ENCODE results near the gene MKNK1. TPM values are rescaled to one million over a fixed set of nuclear protein-coding genes. Genes with fewer than 3 reads are reported as not detected.

Gene MKNK1
- polyA plus RNA-seq, 4 donors, result 16.9 to 43.3 (median 29.4) TPM

DNA sequence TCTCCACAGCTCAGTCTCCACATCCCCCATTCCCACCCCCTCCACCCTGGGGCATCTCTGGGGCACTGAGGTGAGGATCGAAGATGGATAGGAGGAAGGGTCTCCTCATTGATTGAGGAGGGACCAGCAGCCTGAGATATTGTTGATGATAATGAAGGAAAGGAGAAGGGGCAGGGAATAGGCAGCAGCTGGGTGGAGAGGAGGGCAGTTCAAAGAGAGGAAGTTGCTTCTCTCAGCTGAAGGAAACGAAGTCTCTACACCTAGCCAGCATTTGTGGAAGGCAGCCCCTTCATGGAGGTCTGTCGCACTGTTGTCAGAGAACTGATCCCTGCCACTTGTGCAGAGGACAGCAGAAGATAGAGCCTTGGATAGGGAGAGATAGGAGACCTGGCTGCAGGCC, 58.3 kb downstream of the MKNK1 start:
- no peak for DNase-seq (ENCODE audit: low read depth in 4 of 4, low spot score in 2 of 4)

DNA sequence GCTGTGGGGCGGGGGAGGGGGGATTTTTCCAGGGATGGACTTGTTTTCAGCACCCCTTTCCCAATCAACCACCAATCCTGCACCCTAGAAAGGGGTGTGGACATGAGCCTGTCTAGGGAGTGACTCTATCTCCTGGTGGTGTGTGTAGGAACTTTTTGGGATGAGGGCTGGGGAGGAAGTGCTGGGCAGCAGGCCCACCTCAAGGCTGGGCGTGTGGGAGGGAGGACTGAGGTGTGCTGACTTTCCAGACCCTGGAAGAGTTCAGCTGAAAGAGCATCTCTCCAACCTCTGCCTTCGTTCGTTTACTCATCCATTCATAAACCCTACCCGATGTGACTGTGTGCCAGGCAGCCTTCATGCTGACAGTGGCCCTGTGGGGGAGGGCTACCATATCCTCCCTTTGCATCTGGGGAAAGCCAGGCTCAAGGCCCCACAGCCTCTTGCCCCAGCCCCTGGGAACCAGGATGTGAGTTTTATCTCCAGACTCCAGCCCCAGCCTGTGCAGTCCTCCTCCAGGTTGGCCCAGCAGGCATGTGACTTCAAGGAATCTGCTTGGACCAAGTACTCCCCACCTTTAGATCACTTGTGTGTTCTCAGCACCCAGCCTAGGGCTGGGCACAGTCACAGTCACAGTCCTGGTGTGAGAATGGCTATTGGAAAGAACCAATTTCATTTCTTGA, 59.4 kb downstream of the MKNK1 start:
- DNase-seq (ENCODE audit: low read depth in 4 of 4, low spot score in 2 of 4), result no peak

DNA sequence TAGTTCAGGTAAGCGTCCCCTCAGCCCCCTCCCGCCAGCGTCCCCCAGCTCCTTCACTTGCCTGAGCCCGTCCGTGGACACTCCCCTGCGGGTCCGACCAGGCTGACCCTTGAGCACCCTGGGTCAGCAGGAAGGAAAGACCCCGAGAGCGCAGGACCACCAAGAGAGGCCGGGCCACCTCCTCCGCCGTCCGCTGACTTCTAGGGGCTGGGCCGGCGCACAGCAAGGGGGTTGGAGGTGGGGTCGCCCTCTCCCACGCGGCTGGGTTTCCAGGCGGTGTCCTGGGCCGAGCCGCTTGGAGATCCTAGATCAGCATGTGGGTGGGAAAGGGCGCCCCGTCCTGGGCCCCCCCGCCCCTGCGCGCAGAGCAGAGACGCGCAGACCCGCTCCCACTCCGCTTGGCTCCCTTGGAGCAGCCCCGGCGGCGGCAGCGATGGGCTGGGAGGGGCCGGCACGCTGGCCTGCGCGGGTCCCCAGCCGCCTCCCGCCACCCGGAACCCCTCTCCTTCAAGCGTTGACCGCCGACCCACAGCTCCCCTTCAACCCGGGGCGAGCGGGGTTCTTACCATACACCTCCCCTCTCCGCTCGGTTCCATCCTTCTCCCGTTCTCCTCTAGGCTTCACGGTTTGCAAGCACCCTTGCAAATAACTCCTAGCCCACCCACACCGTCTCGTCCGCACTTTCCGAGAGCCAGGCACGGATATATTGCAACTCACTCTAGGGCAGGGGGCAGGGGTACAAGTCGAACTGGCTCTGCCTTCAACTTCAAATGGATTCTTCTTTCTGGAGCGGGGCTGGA, 60.1 kb downstream of the MKNK1 start:
- no peak for DNase-seq (ENCODE audit: low read depth in 4 of 4, low spot score in 2 of 4)

DNA sequence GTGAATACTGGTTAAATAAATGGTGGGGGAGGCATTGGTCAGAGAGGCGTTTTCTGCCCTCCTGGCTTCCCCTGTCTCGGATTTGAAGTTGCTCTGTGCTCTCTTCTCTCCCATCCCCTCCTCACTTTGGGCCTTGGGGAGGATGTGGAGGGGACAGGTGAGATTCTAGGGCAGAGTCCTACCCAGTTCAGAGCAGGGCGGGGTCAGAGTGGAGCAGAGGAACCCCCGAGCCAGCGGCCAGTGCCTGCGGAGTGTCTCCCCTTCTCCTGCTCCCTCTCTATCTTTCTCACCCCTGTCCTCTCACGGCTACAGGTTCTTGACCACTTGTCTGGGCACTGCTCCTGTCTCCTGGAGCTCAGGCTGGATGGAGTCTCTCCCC, 60.7 kb downstream of the MKNK1 start:
- no peak for DNase-seq (ENCODE audit: low read depth in 4 of 4, low spot score in 2 of 4)

DNA sequence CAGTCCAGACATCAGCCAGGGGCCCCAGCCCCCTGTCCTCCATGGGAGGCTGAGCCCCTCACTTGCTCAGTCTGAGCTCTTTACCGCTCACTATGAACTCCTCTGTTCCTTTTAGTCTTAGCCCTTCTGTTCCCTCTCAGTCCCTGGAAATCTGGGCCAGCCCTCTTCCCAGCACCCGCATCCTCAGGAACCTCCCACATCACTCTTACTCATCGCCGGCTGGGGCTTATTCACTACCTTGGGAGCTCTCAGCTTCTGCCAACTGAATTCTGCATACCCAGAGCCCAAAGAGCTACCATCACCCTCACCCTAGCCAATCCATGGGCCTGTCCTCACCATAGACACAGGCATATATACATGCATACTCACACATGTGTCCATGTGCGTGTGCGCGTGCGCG, 64.1 kb downstream of the MKNK1 start:
- no peak for DNase-seq (ENCODE audit: low read depth in 4 of 4, low spot score in 2 of 4)

DNA sequence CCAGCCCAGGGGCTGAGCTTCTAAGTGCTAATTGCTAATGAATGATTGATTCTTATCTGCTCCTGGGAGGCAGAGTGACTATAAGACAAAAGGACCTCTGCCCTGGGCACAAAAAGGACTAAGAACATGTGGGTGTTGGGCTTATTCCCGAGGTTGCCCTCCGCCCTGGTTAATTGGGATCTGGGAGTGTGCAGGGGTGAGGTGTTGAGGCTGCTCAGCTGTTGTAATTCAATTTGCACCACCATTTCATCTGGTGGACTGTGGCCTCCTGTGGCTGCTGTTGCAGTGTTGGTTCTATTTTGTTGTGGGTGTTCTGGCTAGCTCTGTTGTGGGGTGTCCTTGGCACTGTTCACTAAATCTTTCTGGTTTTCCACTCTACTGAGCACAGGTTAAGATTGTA, 65.9 kb downstream of the MKNK1 start:
- no peak for DNase-seq (ENCODE audit: low read depth in 4 of 4, low spot score in 2 of 4)

DNA sequence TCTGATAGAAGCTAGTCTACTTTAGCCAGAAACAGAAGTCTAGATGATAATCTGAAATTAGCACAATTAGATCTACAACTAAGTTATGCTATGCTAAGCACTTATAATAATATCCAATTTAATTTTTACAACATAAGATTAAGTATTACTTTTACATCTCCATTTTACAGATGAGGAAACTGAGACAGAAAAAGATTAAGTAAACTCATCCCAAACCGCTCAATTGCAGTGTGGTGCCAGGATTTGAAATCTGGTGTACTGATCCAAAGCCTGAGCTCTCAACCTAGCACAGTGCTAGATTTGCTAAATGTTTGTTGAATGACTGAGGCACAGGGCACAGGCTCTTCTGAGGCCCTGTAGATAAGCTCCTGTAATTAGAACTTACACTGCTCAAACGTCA, 66.4 kb downstream of the MKNK1 start:
- no peak for DNase-seq (ENCODE audit: low read depth in 4 of 4, low spot score in 2 of 4)

DNA sequence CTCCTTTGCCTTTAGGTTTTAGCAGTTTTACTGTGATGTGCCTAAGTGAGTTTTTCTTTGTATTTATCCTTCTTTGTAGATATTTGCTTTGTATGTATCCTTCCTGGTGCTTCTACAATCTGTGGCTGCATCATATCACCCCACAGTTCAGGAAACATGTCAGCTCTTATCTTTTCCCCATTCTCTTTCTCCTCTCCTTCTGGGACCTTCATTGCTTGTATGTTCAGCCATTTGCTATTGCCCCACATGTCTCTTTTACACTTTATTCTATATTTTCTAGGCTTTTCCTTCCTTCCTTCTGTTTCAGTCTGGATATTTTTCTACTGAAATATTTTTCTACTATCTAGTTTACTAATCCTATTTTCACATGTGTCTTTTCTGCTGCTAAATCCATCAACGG, 67.5 kb downstream of the MKNK1 start:
- no peak for DNase-seq (ENCODE audit: low read depth in 4 of 4, low spot score in 2 of 4)

DNA sequence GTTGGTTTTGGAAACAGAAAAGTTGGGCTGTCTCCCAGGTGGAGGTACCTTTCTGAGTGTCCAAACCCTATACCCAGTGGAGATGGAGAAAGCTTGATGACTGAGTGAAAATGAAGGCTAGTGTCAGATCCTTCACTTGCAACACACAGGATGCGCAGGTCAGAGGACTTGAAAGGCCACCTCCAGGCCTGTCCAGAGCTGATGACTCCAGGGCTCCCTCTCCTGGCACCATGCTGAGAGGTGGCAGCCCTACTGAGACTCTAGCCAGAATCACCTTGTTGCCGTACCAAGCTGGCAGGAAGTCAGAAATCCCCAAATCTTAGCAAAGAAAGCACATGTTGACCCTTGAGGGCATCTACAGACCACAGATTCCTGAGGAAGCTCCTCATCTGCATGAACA, 69.0 kb downstream of the MKNK1 start:
- DNase-seq (ENCODE audit: low read depth in 4 of 4, low spot score in 2 of 4), result no peak

DNA sequence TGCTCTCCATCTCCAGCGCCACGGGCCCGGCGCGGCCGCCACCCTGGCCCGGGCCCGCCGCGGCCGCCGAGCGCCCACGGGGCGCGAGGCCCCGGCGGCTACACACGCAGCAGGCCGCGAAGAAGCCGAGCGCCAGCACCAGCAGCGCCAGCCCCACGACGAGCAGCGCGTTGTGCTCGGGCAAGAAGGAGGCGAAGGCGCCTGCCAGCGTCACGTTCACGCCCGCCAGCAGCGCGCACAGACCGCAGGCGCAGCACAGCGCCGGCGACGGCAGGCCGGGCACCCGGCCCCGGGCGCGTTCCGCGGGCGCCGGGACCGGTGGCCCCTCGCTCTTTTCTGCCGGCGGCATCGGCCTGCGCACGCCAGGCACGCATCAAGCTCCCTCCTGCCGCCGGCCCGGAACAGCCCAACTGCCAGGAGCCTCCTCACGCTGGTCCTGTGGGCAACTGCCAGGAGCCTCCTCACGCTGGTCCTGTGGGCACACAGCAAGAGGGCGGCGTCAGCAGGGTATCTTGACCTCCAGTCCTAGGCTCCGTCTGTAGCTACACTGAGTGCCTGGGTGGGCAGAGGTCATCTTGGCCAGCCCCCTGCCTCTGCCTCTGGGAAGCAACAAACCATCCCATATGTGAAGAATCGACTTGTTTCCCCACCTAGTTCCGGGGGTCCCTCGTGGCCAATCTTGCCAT, 70.7 kb downstream of the MKNK1 start:
- DNase-seq (ENCODE audit: low read depth in 4 of 4, low spot score in 2 of 4), result no peak

DNA sequence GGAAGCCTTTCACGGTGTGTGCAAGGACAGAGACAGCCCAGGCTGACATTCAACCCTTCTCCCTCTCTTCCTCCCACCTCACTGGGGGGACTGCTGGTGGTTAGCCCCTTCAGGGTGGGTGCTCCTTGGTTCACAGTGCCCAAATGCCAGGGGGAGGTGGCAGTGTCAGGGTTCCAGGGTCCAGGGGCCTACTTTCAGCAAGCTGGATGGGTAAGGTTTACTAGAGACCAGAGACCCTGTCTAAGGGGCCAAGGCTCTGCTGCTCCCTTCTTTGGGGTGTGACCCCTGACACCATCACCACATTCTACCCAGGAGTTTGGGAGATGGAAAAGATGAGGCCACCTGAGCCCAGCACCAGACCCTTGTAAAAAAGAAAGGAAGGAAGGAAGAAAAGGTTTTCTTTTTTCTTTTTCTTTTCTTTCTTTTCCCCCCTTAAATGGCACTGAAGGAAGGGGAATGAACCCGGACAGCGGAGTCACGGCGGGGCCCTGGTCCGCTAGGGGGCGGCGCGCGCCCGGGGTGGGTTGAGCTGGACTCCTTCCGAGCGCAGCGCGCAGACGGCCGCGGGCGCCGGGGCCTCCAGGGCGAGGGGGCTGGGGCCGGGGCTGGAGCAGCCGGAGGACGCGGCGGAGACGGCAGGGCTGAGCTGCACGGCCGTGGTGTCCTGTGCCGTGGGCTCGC, 71.4 kb downstream of the MKNK1 start:
- no peak for DNase-seq (ENCODE audit: low read depth in 4 of 4, low spot score in 2 of 4)

DNA sequence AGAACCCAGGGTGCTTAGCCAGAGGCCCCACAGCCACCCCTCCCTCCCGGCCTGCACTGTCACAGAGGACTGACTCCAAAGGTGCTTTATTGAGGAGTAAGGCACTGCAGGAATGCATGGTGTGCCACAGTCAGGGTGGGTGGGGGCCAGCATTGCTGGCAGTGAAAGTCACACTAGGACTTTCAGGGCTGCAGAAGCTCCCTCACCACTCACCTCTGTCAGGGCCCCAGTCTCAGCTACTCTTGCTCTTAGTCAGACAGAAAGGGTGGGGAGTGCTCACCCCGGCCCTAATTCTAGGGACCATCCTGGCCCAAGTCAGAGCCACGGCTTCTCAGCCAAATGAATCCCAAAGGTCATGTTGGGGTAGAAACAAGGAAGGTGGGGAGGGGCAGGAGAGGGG, 72.0 kb downstream of the MKNK1 start:
- DNase-seq (ENCODE audit: low read depth in 4 of 4, low spot score in 2 of 4), result no peak

DNA sequence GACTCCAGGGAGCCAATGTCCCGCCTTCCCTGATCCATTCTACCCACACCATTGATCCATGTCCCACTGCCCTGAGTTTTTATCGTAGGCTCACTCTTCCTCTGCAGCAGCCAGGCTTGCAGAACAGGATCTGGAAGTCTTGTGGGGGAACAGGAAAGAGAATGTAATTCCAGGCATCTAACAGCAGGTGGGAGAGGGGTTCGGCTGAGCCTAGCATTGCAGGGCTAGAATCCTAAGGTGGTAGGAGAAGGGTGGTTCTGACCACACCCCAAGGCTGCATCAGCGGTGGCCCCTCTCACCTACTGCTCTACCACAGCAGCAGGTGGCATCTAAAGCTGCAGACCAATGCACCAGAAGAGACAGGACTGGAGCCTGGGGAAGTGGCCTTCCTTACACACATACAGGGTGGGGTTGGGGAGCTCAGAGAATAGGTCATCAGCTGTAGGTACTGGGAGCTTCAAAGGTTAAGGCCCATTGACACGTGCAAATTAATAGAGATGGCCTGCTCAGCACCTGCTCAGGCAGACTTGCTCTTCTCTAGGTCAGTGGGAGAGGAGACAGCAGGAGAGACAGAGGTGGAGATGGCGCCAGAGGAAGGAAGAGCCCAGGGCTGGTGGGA, 73.2 kb downstream of the MKNK1 start:
- DNase-seq (ENCODE audit: low read depth in 4 of 4, low spot score in 2 of 4), result no peak

DNA sequence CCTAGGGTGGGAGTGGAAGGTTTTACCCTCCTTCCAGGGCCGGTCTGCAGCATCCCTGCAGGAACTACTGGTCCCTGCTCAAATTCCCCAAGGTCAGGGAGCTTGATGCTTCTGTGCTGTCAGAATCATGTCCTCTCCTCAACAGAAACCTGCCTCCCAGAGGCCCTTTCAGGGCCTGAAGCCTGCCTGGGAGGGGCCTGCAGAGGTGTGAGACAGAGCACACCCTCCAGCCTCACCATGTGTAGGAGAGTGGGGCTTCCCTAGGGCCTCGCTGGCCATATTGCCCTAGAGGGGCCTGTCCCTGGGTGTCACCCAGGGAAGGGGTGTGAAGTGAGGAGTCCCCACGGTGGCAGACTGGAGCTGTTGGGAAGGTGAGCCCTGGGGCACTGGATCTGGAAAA, 73.8 kb downstream of the MKNK1 start:
- no peak for DNase-seq (ENCODE audit: low read depth in 4 of 4, low spot score in 2 of 4)

DNA sequence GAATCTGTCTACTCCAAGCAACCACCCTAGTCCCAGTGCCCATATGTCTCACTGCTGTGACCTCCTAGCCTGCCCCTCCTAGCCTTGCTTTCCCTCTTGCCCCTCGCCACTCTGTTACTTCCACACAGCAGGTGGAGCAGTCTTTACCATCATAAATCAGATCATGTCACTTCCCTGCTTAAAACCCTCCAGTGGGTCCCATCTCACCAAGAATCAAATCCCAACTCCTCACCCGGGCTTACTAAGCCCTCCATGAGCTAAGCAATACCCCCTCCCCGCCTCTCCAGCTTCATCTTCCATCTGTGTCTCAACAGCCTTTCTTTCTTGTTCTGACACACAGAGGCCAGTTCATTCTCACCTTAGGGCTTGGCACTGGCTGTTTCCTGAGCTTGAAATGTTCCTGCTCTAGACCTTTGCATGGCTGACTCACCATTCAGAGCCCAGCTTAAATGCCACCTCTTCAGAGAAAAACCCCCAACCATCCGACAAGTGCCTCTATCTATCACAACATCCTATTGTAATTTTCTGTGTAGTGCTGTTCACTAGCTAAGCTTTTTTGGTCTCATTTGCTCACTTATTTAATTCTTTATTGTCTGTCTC, 74.9 kb downstream of the MKNK1 start:
- no peak for DNase-seq (ENCODE audit: low read depth in 4 of 4, low spot score in 2 of 4)

DNA sequence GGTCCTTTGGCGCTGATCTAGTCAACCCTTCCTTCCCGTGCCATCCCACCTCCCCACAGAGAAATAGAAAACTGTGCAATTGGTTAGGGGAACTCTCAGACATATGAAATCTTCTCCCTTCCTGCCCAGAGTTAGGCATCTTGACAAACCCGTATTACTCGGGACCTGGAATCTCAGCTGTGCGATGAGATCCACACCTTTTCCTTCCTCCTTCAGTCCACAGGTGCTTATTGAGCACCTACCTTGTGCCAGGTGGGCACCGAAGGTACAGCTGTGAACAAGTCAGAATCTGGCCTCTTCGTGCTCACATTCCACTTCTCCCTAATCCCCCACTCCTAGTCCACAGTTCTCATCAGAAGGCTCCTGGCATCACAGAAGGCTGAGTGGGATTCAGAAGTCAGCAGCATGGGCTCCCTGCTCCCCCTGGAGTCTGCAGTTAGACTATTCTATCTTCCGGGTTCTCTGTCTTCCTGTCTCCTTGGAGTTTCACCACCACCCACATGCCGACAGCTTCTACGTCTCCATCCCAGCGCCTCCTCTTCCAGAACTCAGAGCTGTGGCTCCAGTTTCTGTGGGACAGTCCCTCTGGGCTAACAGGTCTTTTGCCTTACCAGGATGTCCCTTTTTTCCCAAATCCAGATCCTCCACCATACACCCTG, 75.6 kb downstream of the MKNK1 start:
- DNase-seq (ENCODE audit: low read depth in 4 of 4, low spot score in 2 of 4), result no peak

DNA sequence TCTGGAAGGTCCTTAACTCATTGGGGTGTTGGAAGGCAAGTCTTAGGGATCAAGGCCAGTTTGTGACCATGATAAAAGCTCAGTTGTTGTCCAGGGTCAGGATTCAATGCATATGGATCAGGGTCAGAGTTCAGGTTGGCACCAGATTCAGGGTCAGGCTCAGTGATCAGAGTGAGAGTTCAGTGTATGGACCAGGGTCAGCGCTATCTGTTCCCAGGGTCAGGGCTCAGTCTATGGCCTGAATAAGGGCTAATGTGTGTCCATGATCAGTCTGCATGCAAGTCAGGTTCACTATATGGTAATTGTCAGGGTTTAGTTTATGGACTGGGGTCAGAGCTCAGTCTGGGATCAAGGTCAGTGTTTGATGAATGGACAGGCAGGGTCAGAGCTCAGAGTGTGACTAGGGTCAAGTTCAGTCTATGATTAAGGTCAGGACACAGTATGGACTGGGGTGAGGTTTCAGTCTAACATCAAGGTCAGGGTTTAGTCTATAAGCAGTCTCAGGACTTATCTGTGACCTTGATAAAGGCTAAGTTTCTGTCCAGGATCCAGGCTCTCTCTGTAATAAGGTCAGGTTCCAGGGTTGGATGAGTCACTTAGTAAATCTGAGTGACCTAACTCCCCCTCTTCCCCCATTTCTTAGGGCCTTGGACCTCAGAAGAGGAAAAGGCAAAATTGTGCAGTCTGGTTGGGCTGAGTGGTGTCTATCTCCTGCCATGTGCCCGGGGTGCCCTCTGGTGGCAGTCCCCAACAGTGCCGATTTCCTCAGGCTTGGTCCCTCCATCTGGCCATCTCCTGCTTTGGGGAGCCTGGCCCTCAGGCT, 76.4 kb downstream of the MKNK1 start:
- DNase-seq (ENCODE audit: low read depth in 4 of 4, low spot score in 2 of 4), result no peak

DNA sequence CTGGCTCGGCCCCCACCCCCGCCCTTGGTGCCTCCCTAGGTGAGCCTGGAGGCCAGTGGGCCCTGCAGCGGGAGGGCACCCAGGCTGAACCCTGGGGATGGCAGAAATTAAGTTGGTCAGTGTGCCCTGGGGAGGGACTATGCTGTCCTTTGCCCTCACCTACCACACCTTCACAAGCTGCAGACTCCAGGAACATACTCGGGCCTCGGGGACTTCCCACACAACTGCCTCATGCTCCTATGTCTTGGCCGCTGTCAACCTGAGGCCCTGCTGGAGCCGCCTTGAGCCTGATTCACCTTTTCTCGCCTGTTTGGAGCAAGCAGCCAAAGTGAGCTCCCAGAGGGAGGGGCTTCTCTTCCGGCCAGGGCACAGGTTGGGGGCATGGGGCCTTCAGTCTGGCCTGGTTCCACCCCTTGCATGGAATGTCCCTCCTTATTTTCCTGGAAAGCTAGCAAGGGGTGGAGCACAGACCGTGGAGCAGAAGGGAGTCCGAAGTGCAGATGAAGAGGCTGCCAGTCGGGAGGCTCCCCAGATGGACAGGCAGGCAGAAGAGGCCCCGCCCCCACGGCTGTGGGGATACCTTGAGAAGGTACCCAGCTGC, 77.3 kb downstream of the MKNK1 start:
- no peak for DNase-seq (ENCODE audit: low read depth in 4 of 4, low spot score in 2 of 4)
